GM18511 (cell line): ENCODE measurements around the gene PKM.

Experiments used
- ATAC-seq: cut with Tn5 transposase; IDR thresholded peaks from one replicate; pipeline ENCODE4 v1.9.1; 2021; ENCODE audit warnings: mild to moderate bottlenecking, moderate library complexity; ENCODE audit not compliant: unreplicated experiment

Gene PKM

DNA sequence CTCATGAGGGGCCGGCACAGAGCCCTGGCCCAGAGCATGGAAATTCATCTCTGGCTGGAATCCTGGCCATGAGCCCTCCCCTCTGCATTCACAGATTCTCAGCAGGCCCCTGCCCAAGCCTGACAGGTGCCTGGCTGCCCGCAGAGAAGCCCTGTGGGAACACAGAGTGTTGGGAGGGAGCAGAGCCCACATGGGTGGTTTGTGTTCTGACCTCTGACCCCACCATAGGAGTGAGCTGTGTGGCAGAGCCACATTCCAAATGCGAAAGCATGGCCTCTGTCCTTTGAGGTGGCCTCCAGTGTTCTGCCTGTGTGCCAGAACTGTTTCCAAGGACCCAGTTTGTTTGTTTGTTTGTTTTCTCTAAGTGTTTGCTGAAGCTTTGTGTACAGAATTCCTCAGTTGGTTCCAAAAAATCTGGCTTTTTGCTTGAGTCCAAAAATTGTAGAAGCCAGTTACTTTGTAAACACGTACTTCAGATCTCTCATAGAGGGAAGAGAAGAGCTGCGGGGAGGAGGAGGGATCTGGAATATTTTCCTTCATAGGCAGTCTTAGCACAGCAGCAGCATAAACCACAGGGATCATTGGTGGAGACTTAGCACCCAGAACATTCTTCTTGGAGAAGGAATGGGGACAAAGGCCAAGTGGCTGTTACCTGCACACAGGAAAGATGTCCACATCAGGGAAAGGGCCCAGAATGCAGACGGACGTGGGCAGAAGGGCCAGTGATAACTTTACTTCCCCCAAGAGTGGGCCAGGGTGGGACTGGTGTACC lies 69.4 kb downstream of the PKM start:
- no peak for ATAC-seq

DNA sequence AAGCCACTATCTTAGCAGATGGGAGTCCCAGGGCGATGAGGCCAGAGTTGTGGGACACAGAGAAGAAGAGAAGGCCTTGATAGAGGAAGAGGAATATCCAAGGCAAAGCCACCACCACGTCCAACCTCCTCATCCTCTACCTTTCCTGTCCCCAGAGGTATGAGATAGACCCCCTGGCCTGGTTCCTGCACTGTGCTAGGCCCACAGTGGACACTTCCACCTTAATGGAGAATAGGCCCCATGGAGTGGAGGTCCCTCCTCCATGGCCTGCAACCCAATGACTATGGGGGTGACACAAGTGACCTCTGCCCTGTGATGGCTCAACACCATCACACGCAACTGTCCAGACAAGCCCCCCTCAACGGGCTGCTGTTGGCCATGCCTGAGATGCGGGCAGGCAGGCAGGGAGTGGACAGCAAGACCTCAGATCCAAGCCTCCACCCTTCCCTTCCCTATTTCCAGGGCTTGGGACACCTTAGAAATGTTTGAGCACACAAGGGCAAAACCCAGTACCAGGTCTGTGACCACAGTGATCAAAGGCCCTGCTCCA lies 70.2 kb downstream of the PKM start:
- ATAC-seq: no peak

DNA sequence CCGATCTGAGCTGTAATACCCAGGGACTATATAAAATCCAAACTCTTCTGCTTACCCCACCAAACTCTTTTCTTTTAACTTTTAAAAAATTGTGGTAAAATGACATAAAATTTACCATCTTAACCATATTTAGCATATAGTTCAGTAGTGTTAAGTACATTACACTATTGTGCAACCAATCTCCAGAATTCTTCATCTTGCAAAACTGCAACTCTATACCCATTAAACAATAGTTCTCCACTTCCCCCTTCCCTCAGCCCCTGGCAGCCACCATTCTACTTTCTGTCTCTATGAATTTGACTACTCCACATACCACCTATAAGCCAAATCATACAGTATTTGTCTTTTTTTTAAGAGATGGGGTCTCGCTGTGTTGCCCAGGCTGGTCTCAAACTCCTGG lies 74.1 kb downstream of the PKM start:
- ATAC-seq: no peak

DNA sequence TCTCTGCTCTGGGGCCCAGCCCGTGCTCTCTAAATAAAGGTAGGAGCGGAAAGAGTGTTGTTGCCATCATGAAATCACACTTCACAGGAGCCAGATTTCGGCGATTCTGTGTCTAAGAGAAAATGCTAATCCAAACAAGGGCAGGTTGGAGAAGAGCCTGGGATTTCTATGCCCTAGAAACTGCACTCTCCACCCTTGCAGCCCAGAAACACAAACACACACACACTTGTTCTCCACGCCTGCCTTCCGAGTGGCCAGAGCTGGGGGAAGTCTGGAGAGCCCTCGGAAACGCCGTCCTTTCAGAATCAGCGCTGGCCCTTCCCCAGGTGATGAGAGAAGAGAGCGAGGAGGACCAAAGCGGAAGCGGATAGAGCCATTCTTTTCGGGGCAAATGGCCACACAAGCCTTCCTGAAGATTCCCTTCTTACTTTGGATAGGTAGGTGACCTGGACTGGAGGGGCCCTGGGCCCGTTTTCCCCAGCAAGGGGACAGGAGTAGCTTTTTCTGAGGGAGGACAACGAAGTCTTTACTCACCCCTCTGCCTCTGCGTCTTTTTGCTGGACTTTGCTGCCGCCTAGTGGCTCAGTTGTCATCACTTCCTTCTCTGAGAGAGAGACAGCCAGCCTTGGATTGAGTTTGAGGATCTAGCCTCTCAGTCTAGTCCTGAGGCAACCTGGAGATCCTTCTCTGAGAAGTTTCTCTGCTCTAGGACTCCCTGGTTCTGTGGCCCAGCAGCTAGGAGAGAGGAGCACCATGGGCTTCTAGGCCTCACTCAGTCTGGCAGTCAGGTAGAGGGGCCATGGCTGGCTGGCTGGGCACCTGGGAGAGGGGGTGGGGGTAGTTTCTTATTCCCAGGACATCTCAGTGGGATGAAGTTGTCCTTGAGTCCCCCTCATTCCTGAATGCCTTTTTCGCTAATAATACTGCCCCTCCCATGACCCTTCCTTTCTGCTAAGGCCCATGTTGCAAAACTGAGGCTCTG lies 75.1 kb downstream of the PKM start:
- peak; percentile 80 for ATAC-seq

DNA sequence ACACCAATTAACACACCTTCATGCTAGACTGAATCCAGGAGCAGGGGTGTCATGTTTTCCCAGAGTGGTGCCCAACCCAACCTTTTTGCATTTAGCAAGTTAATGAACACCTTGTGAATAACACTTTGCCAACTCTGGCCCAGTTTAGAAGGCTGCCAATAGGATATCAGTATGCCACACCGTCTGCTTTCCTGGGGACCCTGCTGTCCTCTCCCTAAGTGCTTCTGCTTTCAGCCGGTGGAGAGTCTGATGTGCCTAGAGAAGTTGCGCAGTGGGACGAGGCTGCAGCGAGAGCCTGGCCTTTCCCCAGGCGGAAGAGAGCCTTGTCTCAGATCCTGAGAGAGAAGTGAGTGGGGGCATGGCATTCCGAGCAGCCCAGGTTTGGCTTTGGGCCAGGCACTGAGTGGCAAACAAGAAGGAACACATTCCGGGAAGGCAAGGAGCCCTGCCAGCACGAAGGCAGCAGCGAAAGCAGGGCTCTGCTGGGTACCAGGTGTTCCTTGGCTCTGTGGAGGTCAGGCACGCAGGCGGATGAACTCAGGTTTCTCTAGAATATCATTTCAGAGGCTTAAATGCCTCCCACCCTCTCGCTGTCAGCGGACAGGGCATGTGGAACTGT lies 75.9 kb downstream of the PKM start:
- no peak for ATAC-seq

DNA sequence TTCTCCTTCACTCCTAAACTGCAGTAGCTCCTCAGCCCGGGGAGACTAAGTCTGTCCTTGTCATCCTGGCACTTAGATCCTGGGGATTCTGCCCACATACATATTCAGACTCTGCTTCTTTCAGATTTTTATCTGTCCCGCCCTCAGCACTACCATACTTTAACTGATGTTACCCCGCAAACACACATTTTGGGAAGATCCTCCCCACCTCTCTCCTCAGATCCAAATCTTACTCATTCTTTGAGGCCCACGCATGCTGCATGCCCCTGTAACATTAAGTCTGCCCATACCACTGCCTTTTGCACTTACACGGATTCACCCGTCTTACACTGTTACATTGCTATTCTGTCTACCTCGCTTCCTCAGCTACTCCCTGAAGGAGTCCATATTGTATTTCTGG lies 76.7 kb downstream of the PKM start:
- ATAC-seq: no peak

DNA sequence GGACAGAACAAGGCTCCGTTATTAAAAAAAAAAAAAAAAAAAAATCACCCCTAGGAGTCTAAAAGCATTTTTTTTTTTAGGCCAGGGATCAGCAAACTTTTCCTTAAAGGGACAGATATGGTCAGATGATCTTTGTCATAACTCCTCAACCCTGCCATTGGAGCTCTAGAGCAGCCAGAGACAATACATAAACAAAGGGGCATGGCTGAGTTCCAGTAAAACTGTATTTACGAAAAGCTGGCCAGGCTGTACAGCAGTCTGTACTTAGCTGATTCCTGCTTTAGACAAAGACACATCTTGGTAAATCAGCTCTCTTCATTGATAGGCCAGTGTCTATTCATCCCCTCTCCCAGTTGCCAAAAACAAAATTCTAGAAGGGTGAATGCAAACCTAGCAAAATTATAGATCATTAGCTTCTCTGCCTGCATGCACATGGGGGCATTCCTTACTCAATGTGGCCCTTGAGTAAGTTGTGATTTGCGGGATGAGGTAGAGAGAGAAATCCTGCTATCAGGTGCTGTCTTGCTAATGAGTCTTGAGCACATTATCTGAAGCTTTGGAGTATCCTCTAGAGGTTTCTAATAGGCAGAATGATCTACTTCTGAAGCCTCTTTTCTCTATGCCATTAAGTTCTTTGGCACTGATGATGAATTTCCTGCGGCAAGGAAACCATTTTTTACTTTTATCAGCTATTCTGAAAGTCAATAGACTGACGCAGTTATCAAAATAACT lies 77.6 kb downstream of the PKM start:
- no peak for ATAC-seq
